Sigmoid colon (tissue), 4 donors: ENCODE results near the gene PLA2R1.

Experiments
- CTCF ChIP-seq, 4 experiments: fragments of 450-650 bp in 3 of 4; fragments of 200-600 bp in 1 of 4; IDR thresholded peaks; one replicate each; pipeline ENCODE4 v1.5.1; 2016 to 2019; ENCODE audit warnings: antibody characterized with exemption in 4 of 4, mild to moderate bottlenecking in 3 of 4, moderate library complexity in 2 of 4
- EP300 ChIP-seq, 4 donors: sonication (generic); formaldehyde crosslinking; IDR thresholded peaks; one replicate each; pipeline ENCODE4 v1.6.1; 2017; ENCODE audit warnings: antibody characterized with exemption in 4 of 4
- POLR2A ChIP-seq, 2 donors: fragments of 450-650 bp; IDR thresholded peaks; one replicate each; pipeline ENCODE4 v1.6.1; 2016; ENCODE audit warnings: antibody characterized with exemption in 2 of 2, mild to moderate bottlenecking in 2 of 2, moderate library complexity in 2 of 2
- POLR2AphosphoS5 ChIP-seq, 4 donors: sonication (generic); formaldehyde crosslinking; IDR thresholded peaks; one replicate each; pipeline ENCODE4 v1.6.1; 2017; ENCODE audit warnings: antibody characterized with exemption in 4 of 4

GRCh38 chr2:160033732-160034392 is 28.6 kb downstream of the PLA2R1 start:
- TF ChIP-seq CTCF (IDR thresholded peaks at IDR 0.05) (no peak), POLR2AphosphoS5 (IDR thresholded peaks at IDR 0.05) (no peak), POLR2A (IDR thresholded peaks at IDR 0.05) (no peak), EP300 (IDR thresholded peaks at IDR 0.05) (no peak)
